Esophagus squamous epithelium (tissue), 4 donors: Measurements from ENCODE around the gene PGLYRP4.

ENCODE experiments used
- POLR2A ChIP-seq, 4 donors: fragments of 450-650 bp; IDR thresholded peaks; one replicate each; pipeline ENCODE4 v1.6.1; 2017; ENCODE audit warnings: antibody characterized with exemption in 4 of 4, mild to moderate bottlenecking in 4 of 4, moderate library complexity in 3 of 4
- TF ChIP-seq, protein P1 (sequence below), 6 experiments: fragments of 450-650 bp in 4 of 6; fragments of 200-600 bp in 2 of 6; sonication (generic) in 2 of 6; IDR thresholded peaks; one replicate each; pipeline ENCODE4 v1.5.1; 2016 to 2019; ENCODE audit warnings: antibody characterized with exemption in 6 of 6, mild to moderate bottlenecking in 4 of 6, moderate library complexity in 4 of 6

GRCh38 chr1:153395136-153395685 lies 46.6 kb upstream of the PGLYRP4 start:
- TF ChIP-seq, protein P1, sequence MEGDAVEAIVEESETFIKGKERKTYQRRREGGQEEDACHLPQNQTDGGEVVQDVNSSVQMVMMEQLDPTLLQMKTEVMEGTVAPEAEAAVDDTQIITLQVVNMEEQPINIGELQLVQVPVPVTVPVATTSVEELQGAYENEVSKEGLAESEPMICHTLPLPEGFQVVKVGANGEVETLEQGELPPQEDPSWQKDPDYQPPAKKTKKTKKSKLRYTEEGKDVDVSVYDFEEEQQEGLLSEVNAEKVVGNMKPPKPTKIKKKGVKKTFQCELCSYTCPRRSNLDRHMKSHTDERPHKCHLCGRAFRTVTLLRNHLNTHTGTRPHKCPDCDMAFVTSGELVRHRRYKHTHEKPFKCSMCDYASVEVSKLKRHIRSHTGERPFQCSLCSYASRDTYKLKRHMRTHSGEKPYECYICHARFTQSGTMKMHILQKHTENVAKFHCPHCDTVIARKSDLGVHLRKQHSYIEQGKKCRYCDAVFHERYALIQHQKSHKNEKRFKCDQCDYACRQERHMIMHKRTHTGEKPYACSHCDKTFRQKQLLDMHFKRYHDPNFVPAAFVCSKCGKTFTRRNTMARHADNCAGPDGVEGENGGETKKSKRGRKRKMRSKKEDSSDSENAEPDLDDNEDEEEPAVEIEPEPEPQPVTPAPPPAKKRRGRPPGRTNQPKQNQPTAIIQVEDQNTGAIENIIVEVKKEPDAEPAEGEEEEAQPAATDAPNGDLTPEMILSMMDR (IDR thresholded peaks at IDR 0.05) = no peak
- TF ChIP-seq POLR2A (IDR thresholded peaks at IDR 0.05) = no peak
